ENCODE results near the gene CACNA2D3. TPM values are rescaled to one million over a fixed set of nuclear protein-coding genes. Genes with fewer than 3 reads are reported as not detected.

Gene CACNA2D3
- total RNA-seq, 2 donors from 2014 or later, result 0.42 to 0.98 TPM

- H3K27ac ChIP-seq, result no peak overlapping the region
- H3K36me3 ChIP-seq, result no peaks in the 10 kb centered on the region
- no peak for TF ChIP-seq CTCF (IDR thresholded peaks at IDR 0.05)
- H3K4me3 ChIP-seq, result no peak overlapping the region
- intact Hi-C loops (cut with DNase I), result no loop called here
- H3K9ac ChIP-seq (ENCODE audit: low read depth in 2 of 2, low read length in 2 of 2), result no peak overlapping the region
- no peak for DNase-seq
- H3K27me3 ChIP-seq, result no peaks in the 10 kb centered on the region
- H3K9me3 ChIP-seq, result no peaks in the 10 kb centered on the region
- no peaks in the 10 kb centered on the region for H3K4me1 ChIP-seq
Measured at GRCh38 chr3:54169524-54169923, 47.2 kb downstream of the CACNA2D3 start.

GRCh38 chr3:54171509-54171908 lies 49.2 kb downstream of the CACNA2D3 start:
- intact Hi-C loops (cut with DNase I), result no loop called here
- Histone ChIP-seq H3K4me3 (no peak overlapping the region), H3K4me1 (no peaks in the 10 kb centered on the region), H3K27ac (no peak overlapping the region), H3K36me3 (no peaks in the 10 kb centered on the region), H3K9me3 (no peaks in the 10 kb centered on the region), H3K27me3 (no peaks in the 10 kb centered on the region), H3K9ac (ENCODE audit: low read depth in 2 of 2, low read length in 2 of 2) (no peak overlapping the region)
- DNase-seq, result no peak
- TF ChIP-seq CTCF (IDR thresholded peaks at IDR 0.05), result no peak

GRCh38 chr3:54171951-54172350 lies 49.6 kb downstream of the CACNA2D3 start:
- Histone ChIP-seq H3K4me1 (no peaks in the 10 kb centered on the region), H3K4me3 (no peak overlapping the region), H3K27me3 (no peaks in the 10 kb centered on the region), H3K9ac (ENCODE audit: low read depth in 2 of 2, low read length in 2 of 2) (no peak overlapping the region), H3K9me3 (no peaks in the 10 kb centered on the region), H3K27ac (no peak overlapping the region), H3K36me3 (no peaks in the 10 kb centered on the region)
- DNase-seq, result no peak
- no peak for TF ChIP-seq CTCF (IDR thresholded peaks at IDR 0.05)
- intact Hi-C loops (cut with DNase I), result no loop called here

GRCh38 chr3:54173371-54173770 lies 51.0 kb downstream of the CACNA2D3 start:
- Histone ChIP-seq H3K4me3 (no peak overlapping the region), H3K9ac (ENCODE audit: low read depth in 2 of 2, low read length in 2 of 2) (no peak overlapping the region), H3K4me1 (no peaks in the 10 kb centered on the region), H3K9me3 (no peaks in the 10 kb centered on the region), H3K27ac (no peak overlapping the region), H3K27me3 (no peaks in the 10 kb centered on the region), H3K36me3 (no peaks in the 10 kb centered on the region)
- intact Hi-C loops (cut with DNase I), result no loop called here
- no peak for TF ChIP-seq CTCF (IDR thresholded peaks at IDR 0.05)
- no peak for DNase-seq

- H3K36me3 ChIP-seq, result no peaks in the 10 kb centered on the region
- no peak overlapping the region for H3K4me3 ChIP-seq
- H3K4me1 ChIP-seq, result no peaks in the 10 kb centered on the region
- no peaks in the 10 kb centered on the region for H3K9me3 ChIP-seq
- TF ChIP-seq CTCF (IDR thresholded peaks at IDR 0.05), result no peak
- H3K9ac ChIP-seq (ENCODE audit: low read depth in 2 of 2, low read length in 2 of 2), result no peak overlapping the region
- no peak overlapping the region for H3K27ac ChIP-seq
- intact Hi-C loops (cut with DNase I), result no loop called here
- no peak for DNase-seq
- no peaks in the 10 kb centered on the region for H3K27me3 ChIP-seq
Measured at GRCh38 chr3:54176106-54176505, 53.8 kb downstream of the CACNA2D3 start.

GRCh38 chr3:54177816-54178215 lies 55.5 kb downstream of the CACNA2D3 start:
- no peaks in the 10 kb centered on the region for H3K36me3 ChIP-seq
- H3K27ac ChIP-seq, result no peak overlapping the region
- no peak overlapping the region for H3K4me3 ChIP-seq
- DNase-seq, result no peak
- H3K9me3 ChIP-seq, result no peaks in the 10 kb centered on the region
- no peaks in the 10 kb centered on the region for H3K4me1 ChIP-seq
- H3K27me3 ChIP-seq, result no peaks in the 10 kb centered on the region
- H3K9ac ChIP-seq (ENCODE audit: low read depth in 2 of 2, low read length in 2 of 2), result no peak overlapping the region
- intact Hi-C loops (cut with DNase I), result no loop called here
- TF ChIP-seq CTCF (IDR thresholded peaks at IDR 0.05), result no peak

Measured in colonic mucosa (tissue), 4 donors.